Endothelial cell of umbilical vein (primary cell): ENCODE results near the gene NR2F2. TPM values are rescaled to one million over a fixed set of nuclear protein-coding genes. Genes with fewer than 3 reads are reported as not detected.

ENCODE experiments used
- BruUV-seq: library from RNA; stranded (reverse); fragments of 400-500 nt; replicated peaks from 2 replicates; lab custom pipeline; 2021; lab: Mats Ljungman, UMichigan
- CTCF ChIA-PET: fragments of 300-600, 350-600 bp; sonication (Branson Sonifier 250); formaldehyde crosslinking; loops from one replicate; lab custom pipeline; 2021; ENCODE audit warnings: antibody characterized with exemption, inconsistent platforms; lab: Charles Lee
- POLR2A ChIA-PET: fragments of 300-600, 350-600 bp; sonication (Branson Sonifier 250); formaldehyde crosslinking; loops from one replicate; lab custom pipeline; 2021; ENCODE audit warnings: antibody characterized with exemption, inconsistent platforms; lab: Charles Lee
- DNase-seq: peaks from one replicate; pipeline ENCODE4 v3.0.0-alpha.2; 2011; ENCODE audit warnings: low read depth, low spot score
- FAIRE-seq: peaks from 2 replicates; lab custom pipeline; 2011; peaks lifted over from hg19 to GRCh38; lab: Jason Lieb, UNC
- H2AFZ ChIP-seq: 2 replicates; pipeline ENCODE4 v1.6.0; 2012; ENCODE audit warnings: low read depth, low read length, control low read depth, inconsistent platforms
- H3K27ac ChIP-seq: 2 replicates; pipeline ENCODE4 v1.5.1; 2011; ENCODE audit warnings: low read depth, mild to moderate bottlenecking, control low read depth, low read length, moderate library complexity; ENCODE audit not compliant: insufficient read depth
- H3K27me3 ChIP-seq, 2 experiments: 2 replicates each; pipeline versions ENCODE4 v1.6.0 to v1.6.1; 2011; ENCODE audit warnings: low read length in 2 of 2, mixed read lengths in 1 of 2; ENCODE audit not compliant: control insufficient read depth in 2 of 2, insufficient read depth in 2 of 2
- H3K36me3 ChIP-seq, 2 experiments: 2 replicates in 1 of 2; 3 replicates in 1 of 2; pipeline ENCODE4 v1.5.1; 2011; ENCODE audit warnings: low read length in 2 of 2, mild to moderate bottlenecking in 1 of 2, moderate library complexity in 1 of 2; ENCODE audit not compliant: control insufficient read depth in 2 of 2, insufficient read depth in 2 of 2; ENCODE audit errors: extremely low read depth in 1 of 2
- H3K4me1 ChIP-seq: 3 replicates; pipeline ENCODE4 v1.5.1; 2011; ENCODE audit warnings: mild to moderate bottlenecking, low read length; ENCODE audit not compliant: control insufficient read depth, insufficient read depth; ENCODE audit errors: extremely low read depth
- H3K4me2 ChIP-seq: 2 replicates; pipeline ENCODE4 v1.6.1; 2011; ENCODE audit warnings: low read length, control low read depth, mixed read lengths; ENCODE audit not compliant: insufficient read depth
- H3K4me3 ChIP-seq, 3 experiments: fragments of 200-600 bp in 1 of 3; sonication (generic), shearing (Covaris generic) in 1 of 3; replicated peaks in 1 of 3; 2 replicates each; pipeline ENCODE4 v1.5.1; 2011 to 2016; ENCODE audit warnings: control low read depth in 3 of 3, low read length in 3 of 3, mild to moderate bottlenecking in 2 of 3, inconsistent platforms in 1 of 3, low read depth in 1 of 3, moderate library complexity in 1 of 3; ENCODE audit not compliant: insufficient read depth in 1 of 3
- H3K79me2 ChIP-seq: 2 replicates; pipeline ENCODE4 v1.6.0; 2012; ENCODE audit warnings: low read length, inconsistent platforms; ENCODE audit not compliant: control insufficient read depth, insufficient read depth
- H3K9ac ChIP-seq: replicated peaks from 2 replicates; pipeline ENCODE3; 2011; ENCODE audit warnings: low read length, control low read depth; ENCODE audit not compliant: insufficient read depth; ENCODE audit errors: extremely low read depth
- H3K9me1 ChIP-seq: replicated peaks from 3 replicates; pipeline ENCODE4 v1.6.0; 2011; ENCODE audit warnings: mild to moderate bottlenecking, low read length; ENCODE audit not compliant: control insufficient read depth, insufficient read depth; ENCODE audit errors: extremely low read depth
- H3K9me3 ChIP-seq: replicated peaks from 2 replicates; pipeline ENCODE4 v1.5.1; 2012; ENCODE audit warnings: low read length, inconsistent platforms; ENCODE audit not compliant: control insufficient read depth, insufficient read depth
- H4K20me1 ChIP-seq: replicated peaks from 2 replicates; pipeline ENCODE3; 2011; ENCODE audit warnings: mild to moderate bottlenecking, low read length; ENCODE audit not compliant: control insufficient read depth, insufficient read depth; ENCODE audit errors: extremely low read depth
- CTCF ChIP-seq, 2 donors: IDR thresholded peaks; 1 replicate in 1 of 2; 2 replicates in 1 of 2; pipeline ENCODE4 v1.5.1; 2011; ENCODE audit warnings: low read length in 2 of 2, mild to moderate bottlenecking in 2 of 2, moderate library complexity in 2 of 2, control low read depth in 1 of 2, inconsistent platforms in 1 of 2, low read depth in 1 of 2; ENCODE audit not compliant: insufficient read depth in 1 of 2; ENCODE audit errors: extremely low read depth in 1 of 2
- EZH2 ChIP-seq: IDR thresholded peaks from 2 replicates; pipeline ENCODE4 v1.6.1; 2012; ENCODE audit warnings: borderline replicate concordance, low read depth, mild to moderate bottlenecking, moderate library complexity, low read length, inconsistent platforms; ENCODE audit not compliant: severe bottlenecking
- FOS ChIP-seq: IDR thresholded peaks from 2 replicates; pipeline ENCODE4 v1.6.1; 2011; ENCODE audit warnings: mild to moderate bottlenecking, low read length, moderate library complexity, borderline replicate concordance; ENCODE audit not compliant: insufficient read depth
- GATA2 ChIP-seq: IDR thresholded peaks from 2 replicates; pipeline ENCODE4 v1.7.0; 2011; ENCODE audit warnings: low read depth, mild to moderate bottlenecking, moderate library complexity, mixed read lengths, low read length; ENCODE audit not compliant: insufficient read length, insufficient read depth
- JUN ChIP-seq: IDR thresholded peaks from 2 replicates; pipeline ENCODE4 v1.6.1; 2011; ENCODE audit warnings: borderline replicate concordance, low read depth; ENCODE audit not compliant: insufficient read length, insufficient read depth
- MAX ChIP-seq: IDR thresholded peaks from 2 replicates; pipeline ENCODE4 v1.6.1; 2011; ENCODE audit not compliant: insufficient read depth, insufficient read length
- MYC ChIP-seq: IDR thresholded peaks from one replicate; pipeline ENCODE4 v1.6.1; 2011; ENCODE audit warnings: mild to moderate bottlenecking, low read depth, low read length
- POLR2A ChIP-seq: IDR thresholded peaks from 2 replicates; pipeline ENCODE4 v1.6.1; 2012; ENCODE audit warnings: low read depth, mild to moderate bottlenecking, control low read depth, low read length
- POLR2AphosphoS5 ChIP-seq: IDR thresholded peaks from 2 replicates; pipeline ENCODE4 v1.6.1; 2012; ENCODE audit warnings: low read depth, mild to moderate bottlenecking, control low read depth, low read length, moderate library complexity; ENCODE audit not compliant: insufficient read depth
- dilution Hi-C: fragments of 300-500 bp; cut with MboI; formaldehyde crosslinking; loops from one replicate; pipeline ENCODE4 v1.15.0; 2019; ENCODE audit warnings: low sequenced_read_pairs; ENCODE audit not compliant: extremely low pct_ligation_motif_present
- intact Hi-C: fragments of 100-400 bp; cut with micrococcal nuclease; formaldehyde crosslinking; loops from one replicate; pipeline ENCODE4 v1.10.0; 2022
- polyA plus RNA-seq, 4 experiments: library from polyadenylated mRNA; depleted of rRNA in 3 of 4; stranded (reverse) in 3 of 4; unstranded in 1 of 4; fragments of >200 nt; gene quantifications; 2 replicates each; pipeline versions ENCODE4 v1.2.1 to v1.2.3, GENCODE V29; 2011 to 2012; ENCODE audit warnings: missing spikeins in 1 of 4
- total RNA-seq: library from RNA; stranded (reverse); gene quantifications from 2 replicates; pipeline ENCODE4 v1.2.3, GENCODE V29; 2021

Gene NR2F2
- total and polyA plus RNA-seq, 2 donors (not counting 3 experiments of a cell fraction or from before 2014, with no cell fraction given), result 105 to 182 TPM

GRCh38 chr15:96334705-96335410 lies 4.4 kb downstream of the NR2F2 start:
- TF ChIP-seq MYC (no peak), JUN (no peak), GATA2 (no peak), POLR2A (peak; percentile 3), CTCF (IDR thresholded peaks at IDR 0.05; ENCODE audit: extremely low read depth in 1 of 2, insufficient read depth in 1 of 2, low read depth in 1 of 2, low read length in 2 of 2) (no peak), FOS (no peak), MAX (no peak), POLR2AphosphoS5 (peak; percentile 23), EZH2 (no peak)
- Histone ChIP-seq H3K27me3 (no peaks in the 10 kb centered on the region), H3K27ac (peak overlapping the region; percentile 89), H3K4me3 (peak overlapping the region; percentile 92 to 99 (median 99)), H3K36me3 (peaks cover 36 to 50% of the 10 kb centered on the region in 2 experiments), H3K79me2 (peaks cover 95% of the 10 kb centered on the region), H3K4me1 (no peaks in the 10 kb centered on the region), H4K20me1 (peaks cover 2% of the 10 kb centered on the region), H3K9me1 (no peaks in the 10 kb centered on the region), H2AFZ (no peak overlapping the region), H3K4me2 (peak overlapping the region; percentile 97), H3K9me3 (no peaks in the 10 kb centered on the region), H3K9ac (peak overlapping the region; percentile 87)
- BruUV-seq, result no TSS peak
- CTCF ChIA-PET, result interaction anchor here (0.8 to 3.0 kb wide), 4 partner anchors 7 to 911 kb away, joined by 3 to 21 read pairs (median 6); no protein-coding TSS in a partner anchor
- POLR2A ChIA-PET, result interaction anchor here (2.8 to 4.2 kb wide), 2 partner anchors 8 to 11 kb away, joined by 13 to 15 read pairs; no protein-coding TSS in a partner anchor
- DNase-seq, result peak; percentile 28
- no peak for FAIRE-seq
- intact Hi-C loops (loop anchor here (1.0 kb wide), 1 partner anchor 7 kb away; no protein-coding TSS in a partner anchor), dilution Hi-C loops (loop anchor here (25.0 kb wide), 1 partner anchor 1023 kb away; no protein-coding TSS in a partner anchor)
